Endothelial cell of umbilical vein (primary cell): Measurements from ENCODE around the gene ATP1B4.

Experiments used
- EZH2 ChIP-seq: IDR thresholded peaks from 2 replicates; pipeline ENCODE4 v1.6.1; 2012; ENCODE audit warnings: borderline replicate concordance, low read depth, mild to moderate bottlenecking, moderate library complexity, low read length, inconsistent platforms; ENCODE audit not compliant: severe bottlenecking
- FOS ChIP-seq: IDR thresholded peaks from 2 replicates; pipeline ENCODE4 v1.6.1; 2011; ENCODE audit warnings: mild to moderate bottlenecking, low read length, moderate library complexity, borderline replicate concordance; ENCODE audit not compliant: insufficient read depth
- GATA2 ChIP-seq: IDR thresholded peaks from 2 replicates; pipeline ENCODE4 v1.7.0; 2011; ENCODE audit warnings: low read depth, mild to moderate bottlenecking, moderate library complexity, mixed read lengths, low read length; ENCODE audit not compliant: insufficient read length, insufficient read depth
- JUN ChIP-seq: IDR thresholded peaks from 2 replicates; pipeline ENCODE4 v1.6.1; 2011; ENCODE audit warnings: borderline replicate concordance, low read depth; ENCODE audit not compliant: insufficient read length, insufficient read depth
- POLR2A ChIP-seq: IDR thresholded peaks from 2 replicates; pipeline ENCODE4 v1.6.1; 2012; ENCODE audit warnings: low read depth, mild to moderate bottlenecking, control low read depth, low read length
- POLR2AphosphoS5 ChIP-seq: IDR thresholded peaks from 2 replicates; pipeline ENCODE4 v1.6.1; 2012; ENCODE audit warnings: low read depth, mild to moderate bottlenecking, control low read depth, low read length, moderate library complexity; ENCODE audit not compliant: insufficient read depth
- TF ChIP-seq, protein P1 (sequence below), 2 donors: IDR thresholded peaks; 1 replicate in 1 of 2; 2 replicates in 1 of 2; pipeline ENCODE4 v1.5.1; 2011; ENCODE audit warnings: low read length in 2 of 2, mild to moderate bottlenecking in 2 of 2, moderate library complexity in 2 of 2, control low read depth in 1 of 2, inconsistent platforms in 1 of 2, low read depth in 1 of 2; ENCODE audit not compliant: insufficient read depth in 1 of 2; ENCODE audit errors: extremely low read depth in 1 of 2
- TF ChIP-seq, protein P2 (sequence below): IDR thresholded peaks from 2 replicates; pipeline ENCODE4 v1.6.1; 2011; ENCODE audit not compliant: insufficient read depth, insufficient read length

DNA sequence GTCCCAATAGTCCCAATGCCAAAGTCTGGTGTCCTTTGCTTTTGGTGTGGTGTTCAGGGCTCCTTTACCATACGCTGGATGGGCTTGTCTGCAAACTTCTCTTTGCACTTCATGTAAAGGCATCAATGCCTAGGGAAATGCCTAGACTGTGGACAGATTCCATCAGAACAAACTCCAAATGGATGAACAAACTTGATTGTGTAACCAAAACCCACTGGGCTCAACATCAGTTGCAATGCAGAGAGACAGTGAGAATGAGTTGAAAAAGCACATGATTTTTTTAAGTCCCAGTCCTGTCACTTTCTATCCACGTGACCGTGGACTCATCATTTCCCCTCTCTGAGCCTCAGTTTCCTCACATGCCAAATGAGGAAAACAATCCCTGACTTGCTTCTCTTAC, 4.9 kb downstream of the ATP1B4 start:
- TF ChIP-seq, protein P1, sequence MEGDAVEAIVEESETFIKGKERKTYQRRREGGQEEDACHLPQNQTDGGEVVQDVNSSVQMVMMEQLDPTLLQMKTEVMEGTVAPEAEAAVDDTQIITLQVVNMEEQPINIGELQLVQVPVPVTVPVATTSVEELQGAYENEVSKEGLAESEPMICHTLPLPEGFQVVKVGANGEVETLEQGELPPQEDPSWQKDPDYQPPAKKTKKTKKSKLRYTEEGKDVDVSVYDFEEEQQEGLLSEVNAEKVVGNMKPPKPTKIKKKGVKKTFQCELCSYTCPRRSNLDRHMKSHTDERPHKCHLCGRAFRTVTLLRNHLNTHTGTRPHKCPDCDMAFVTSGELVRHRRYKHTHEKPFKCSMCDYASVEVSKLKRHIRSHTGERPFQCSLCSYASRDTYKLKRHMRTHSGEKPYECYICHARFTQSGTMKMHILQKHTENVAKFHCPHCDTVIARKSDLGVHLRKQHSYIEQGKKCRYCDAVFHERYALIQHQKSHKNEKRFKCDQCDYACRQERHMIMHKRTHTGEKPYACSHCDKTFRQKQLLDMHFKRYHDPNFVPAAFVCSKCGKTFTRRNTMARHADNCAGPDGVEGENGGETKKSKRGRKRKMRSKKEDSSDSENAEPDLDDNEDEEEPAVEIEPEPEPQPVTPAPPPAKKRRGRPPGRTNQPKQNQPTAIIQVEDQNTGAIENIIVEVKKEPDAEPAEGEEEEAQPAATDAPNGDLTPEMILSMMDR (IDR thresholded peaks at IDR 0.05; ENCODE audit: extremely low read depth in 1 of 2, insufficient read depth in 1 of 2, low read depth in 1 of 2, low read length in 2 of 2) = no peak
- TF ChIP-seq EZH2 (no peak), POLR2A (no peak), JUN (no peak), POLR2AphosphoS5 (no peak), FOS (no peak), GATA2 (no peak)
- TF ChIP-seq, protein P2, sequence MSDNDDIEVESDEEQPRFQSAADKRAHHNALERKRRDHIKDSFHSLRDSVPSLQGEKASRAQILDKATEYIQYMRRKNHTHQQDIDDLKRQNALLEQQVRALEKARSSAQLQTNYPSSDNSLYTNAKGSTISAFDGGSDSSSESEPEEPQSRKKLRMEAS = no peak
